Measurements from ENCODE around the gene SLC6A7.

- TF ChIP-seq, protein P1, sequence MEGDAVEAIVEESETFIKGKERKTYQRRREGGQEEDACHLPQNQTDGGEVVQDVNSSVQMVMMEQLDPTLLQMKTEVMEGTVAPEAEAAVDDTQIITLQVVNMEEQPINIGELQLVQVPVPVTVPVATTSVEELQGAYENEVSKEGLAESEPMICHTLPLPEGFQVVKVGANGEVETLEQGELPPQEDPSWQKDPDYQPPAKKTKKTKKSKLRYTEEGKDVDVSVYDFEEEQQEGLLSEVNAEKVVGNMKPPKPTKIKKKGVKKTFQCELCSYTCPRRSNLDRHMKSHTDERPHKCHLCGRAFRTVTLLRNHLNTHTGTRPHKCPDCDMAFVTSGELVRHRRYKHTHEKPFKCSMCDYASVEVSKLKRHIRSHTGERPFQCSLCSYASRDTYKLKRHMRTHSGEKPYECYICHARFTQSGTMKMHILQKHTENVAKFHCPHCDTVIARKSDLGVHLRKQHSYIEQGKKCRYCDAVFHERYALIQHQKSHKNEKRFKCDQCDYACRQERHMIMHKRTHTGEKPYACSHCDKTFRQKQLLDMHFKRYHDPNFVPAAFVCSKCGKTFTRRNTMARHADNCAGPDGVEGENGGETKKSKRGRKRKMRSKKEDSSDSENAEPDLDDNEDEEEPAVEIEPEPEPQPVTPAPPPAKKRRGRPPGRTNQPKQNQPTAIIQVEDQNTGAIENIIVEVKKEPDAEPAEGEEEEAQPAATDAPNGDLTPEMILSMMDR (IDR thresholded peaks at IDR 0.05), result no peak
- no peak for TF ChIP-seq POLR2A (IDR thresholded peaks at IDR 0.05)
Observed at GRCh38 chr5:150164211-150164980, 25.5 kb upstream of the SLC6A7 start.

All from sigmoid colon (tissue), 3 donors.